IMR-90 (cell line): ENCODE results near the gene DHRS4.
"Not testable (repeated sequence)": the region's sequence is repeated elsewhere in the genome, so short reads cannot be mapped to it uniquely, and the experiment has no call there.

Source experiments
- BHLHE40 ChIP-seq: fragments of 150-350 bp; IDR thresholded peaks from 2 replicates; pipeline ENCODE4 v1.6.1; 2016; ENCODE audit warnings: mild to moderate bottlenecking, low read depth, low read length
- CTCF ChIP-seq: conservative IDR thresholded peaks from 2 replicates; pipeline ENCODE4 v1.5.1; 2012; ENCODE audit warnings: mild to moderate bottlenecking, low read depth, low read length, improper control_type of control experiment
- FOS ChIP-seq: fragments of 150-350 bp; IDR thresholded peaks from 2 replicates; pipeline ENCODE4 v1.6.1; 2016; ENCODE audit warnings: low read depth, low read length
- MAFK ChIP-seq: IDR thresholded peaks from 2 replicates; pipeline ENCODE4 v1.6.1; 2012; ENCODE audit warnings: low read depth, low read length, improper control_type of control experiment
- NFE2L2 ChIP-seq: fragments of 150-350 bp; IDR thresholded peaks from 2 replicates; pipeline ENCODE4 v1.6.1; 2016; ENCODE audit warnings: low read depth, mild to moderate bottlenecking, low read length
- POLR2A ChIP-seq: IDR thresholded peaks from 2 replicates; pipeline ENCODE4 v1.6.1; 2012; ENCODE audit warnings: mild to moderate bottlenecking, low read depth, low read length
- SMC3 ChIP-seq: fragments of 150-350 bp; IDR thresholded peaks from 2 replicates; pipeline ENCODE4 v1.6.1; 2016; ENCODE audit warnings: low read depth, mild to moderate bottlenecking, antibody characterized with exemption, low read length, moderate library complexity
- TF ChIP-seq, protein P1 (sequence below): fragments of 150-350 bp; IDR thresholded peaks from 2 replicates; pipeline ENCODE4 v1.6.1; 2016; ENCODE audit warnings: low read depth, mild to moderate bottlenecking, low read length, moderate library complexity, borderline replicate concordance

GRCh38 chr14:24001679-24002078 lies 48.1 kb downstream of the DHRS4 start:
- not testable (repeated sequence) for TF ChIP-seq CTCF, NFE2L2, POLR2A, MAFK, FOS, BHLHE40, SMC3
- TF ChIP-seq, protein P1, sequence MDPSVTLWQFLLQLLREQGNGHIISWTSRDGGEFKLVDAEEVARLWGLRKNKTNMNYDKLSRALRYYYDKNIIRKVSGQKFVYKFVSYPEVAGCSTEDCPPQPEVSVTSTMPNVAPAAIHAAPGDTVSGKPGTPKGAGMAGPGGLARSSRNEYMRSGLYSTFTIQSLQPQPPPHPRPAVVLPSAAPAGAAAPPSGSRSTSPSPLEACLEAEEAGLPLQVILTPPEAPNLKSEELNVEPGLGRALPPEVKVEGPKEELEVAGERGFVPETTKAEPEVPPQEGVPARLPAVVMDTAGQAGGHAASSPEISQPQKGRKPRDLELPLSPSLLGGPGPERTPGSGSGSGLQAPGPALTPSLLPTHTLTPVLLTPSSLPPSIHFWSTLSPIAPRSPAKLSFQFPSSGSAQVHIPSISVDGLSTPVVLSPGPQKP = not testable (repeated sequence)
